HEK293 (cell line): ENCODE data around the gene SCN1A.

ENCODE experiments used
- CTCF ChIA-PET: fragments of 350-600 bp; formaldehyde crosslinking; extraction: SDS; loops from one replicate; lab custom pipeline; 2021; ENCODE audit warnings: antibody characterized with exemption; lab: Yijun Ruan, JAX
- POLR2A ChIA-PET: fragments of 300-600 bp; formaldehyde crosslinking; extraction: SDS; loops from one replicate; lab custom pipeline; 2020; ENCODE audit warnings: antibody characterized with exemption, inconsistent platforms; lab: Yijun Ruan, JAX
- H3K27ac ChIP-seq: fragments of 200-500 bp; sonication (Bioruptor generic); 2 replicates; pipeline ENCODE4 v1.5.1; 2014; ENCODE audit warnings: low read depth, low read length, control low read depth, inconsistent platforms; ENCODE audit errors: extremely low read depth
- H3K36me3 ChIP-seq, 2 experiments: fragments of 200-500 bp in 1 of 2; sonication (Bioruptor generic) in 1 of 2; 1 replicate in 1 of 2; 2 replicates in 1 of 2; pipeline ENCODE4 v1.5.1; 2014 to 2017; ENCODE audit warnings: inconsistent platforms in 2 of 2, low read length in 2 of 2; ENCODE audit not compliant: control insufficient read depth in 2 of 2, insufficient read depth in 1 of 2
- H3K4me1 ChIP-seq: fragments of 200-500 bp; sonication (Bioruptor generic); 2 replicates; pipeline ENCODE4 v1.5.1; 2014; ENCODE audit warnings: mild to moderate bottlenecking, low read length, inconsistent platforms; ENCODE audit not compliant: control insufficient read depth, insufficient read depth
- H3K4me3 ChIP-seq: 2 replicates; pipeline ENCODE4 v1.5.1; 2011; ENCODE audit warnings: low read depth, mild to moderate bottlenecking, control low read depth, low read length, moderate library complexity
- H3K9me3 ChIP-seq: fragments of 200-500 bp; sonication (Bioruptor generic); 2 replicates; pipeline ENCODE4 v1.5.1; 2014; ENCODE audit warnings: low read depth, low read length, inconsistent platforms; ENCODE audit not compliant: control insufficient read depth, insufficient read depth
- GLIS2 ChIP-seq: fragments of 450-650 bp; formaldehyde crosslinking; IDR thresholded peaks from 2 replicates; pipeline ENCODE4 v1.5.1; 2016; ENCODE audit warnings: missing biosample characterization, missing genetic modification characterization
- PRDM10 ChIP-seq: fragments of 450-650 bp; formaldehyde crosslinking; IDR thresholded peaks from 2 replicates; pipeline ENCODE4 v1.5.1; 2016; ENCODE audit warnings: missing biosample characterization, missing genetic modification characterization
- REPIN1 ChIP-seq: fragments of 450-650 bp; formaldehyde crosslinking; IDR thresholded peaks from 2 replicates; pipeline ENCODE4 v1.5.1; 2017; ENCODE audit warnings: missing biosample characterization, missing genetic modification characterization, low read depth
- ZFP3 ChIP-seq: fragments of 450-650 bp; formaldehyde crosslinking; IDR thresholded peaks from 2 replicates; pipeline ENCODE4 v1.5.1; 2016; ENCODE audit warnings: low read depth, missing biosample characterization, missing genetic modification characterization
- ZIC2 ChIP-seq: fragments of 450-650 bp; formaldehyde crosslinking; IDR thresholded peaks from 2 replicates; pipeline ENCODE4 v1.5.1; 2016; ENCODE audit warnings: missing biosample characterization, missing genetic modification characterization
- ZNF132 ChIP-seq: fragments of 450-650 bp; formaldehyde crosslinking; IDR thresholded peaks from 2 replicates; pipeline ENCODE4 v1.5.1; 2017; ENCODE audit warnings: missing biosample characterization, missing genetic modification characterization, borderline replicate concordance
- ZNF223 ChIP-seq: fragments of 450-650 bp; formaldehyde crosslinking; IDR thresholded peaks from 2 replicates; pipeline ENCODE4 v1.5.1; 2016; ENCODE audit warnings: missing biosample characterization, missing genetic modification characterization
- ZNF24 ChIP-seq: fragments of 450-650 bp; formaldehyde crosslinking; IDR thresholded peaks from 2 replicates; pipeline ENCODE4 v1.5.1; 2016; ENCODE audit warnings: missing biosample characterization, missing genetic modification characterization
- ZNF26 ChIP-seq: fragments of 450-650 bp; formaldehyde crosslinking; IDR thresholded peaks from 2 replicates; pipeline ENCODE4 v1.5.1; 2016; ENCODE audit warnings: missing biosample characterization, missing genetic modification characterization
- ZNF354C ChIP-seq: fragments of 450-650 bp; formaldehyde crosslinking; IDR thresholded peaks from 2 replicates; pipeline ENCODE4 v1.5.1; 2016; ENCODE audit warnings: missing biosample characterization, missing genetic modification characterization, low read depth, borderline replicate concordance
- ZNF362 ChIP-seq: fragments of 450-650 bp; formaldehyde crosslinking; IDR thresholded peaks from 2 replicates; pipeline ENCODE4 v1.5.1; 2016; ENCODE audit warnings: missing biosample characterization, missing genetic modification characterization
- ZNF398 ChIP-seq: fragments of 450-650 bp; formaldehyde crosslinking; IDR thresholded peaks from 2 replicates; pipeline ENCODE4 v1.5.1; 2017; ENCODE audit warnings: missing biosample characterization, missing genetic modification characterization
- ZNF416 ChIP-seq: fragments of 450-650 bp; formaldehyde crosslinking; IDR thresholded peaks from 2 replicates; pipeline ENCODE4 v1.5.1; 2016; ENCODE audit warnings: missing biosample characterization, missing genetic modification characterization
- ZNF423 ChIP-seq: fragments of 450-650 bp; formaldehyde crosslinking; IDR thresholded peaks from 2 replicates; pipeline ENCODE4 v1.5.1; 2016; ENCODE audit warnings: missing biosample characterization, missing genetic modification characterization
- ZNF529 ChIP-seq: fragments of 450-650 bp; formaldehyde crosslinking; IDR thresholded peaks from 2 replicates; pipeline ENCODE4 v1.5.1; 2017; ENCODE audit warnings: missing genetic modification characterization, missing biosample characterization; ENCODE audit not compliant: insufficient replicate concordance
- ZNF548 ChIP-seq: fragments of 450-650 bp; formaldehyde crosslinking; IDR thresholded peaks from 2 replicates; pipeline ENCODE4 v1.5.1; 2016; ENCODE audit warnings: missing biosample characterization, missing genetic modification characterization
- ZNF664 ChIP-seq: fragments of 450-650 bp; formaldehyde crosslinking; IDR thresholded peaks from 2 replicates; pipeline ENCODE4 v1.5.1; 2016; ENCODE audit warnings: missing biosample characterization, missing genetic modification characterization
- ZNF830 ChIP-seq: fragments of 450-650 bp; IDR thresholded peaks from 2 replicates; pipeline ENCODE4 v1.5.0; 2018; ENCODE audit warnings: missing biosample characterization, missing genetic modification characterization, low read depth, mild to moderate bottlenecking, moderate library complexity
- ZXDB ChIP-seq: fragments of 450-650 bp; formaldehyde crosslinking; IDR thresholded peaks from 2 replicates; pipeline ENCODE4 v1.5.1; 2016; ENCODE audit warnings: missing biosample characterization, missing genetic modification characterization

Gene SCN1A

GRCh38 chr2:166090346-166090745 is 37.5 kb downstream of the SCN1A start (continued):
- TF ChIP-seq PRDM10 (tag by site-specific recombination) (no peak), GLIS2 (no peak), ZXDB (tag by site-specific recombination) (no peak)
- TF ChIP-seq, all 188 proteins: peak for 0

- Histone ChIP-seq H3K9me3 (no peaks in the 10 kb centered on the region), H3K4me1 (no peaks in the 10 kb centered on the region), H3K27ac (no peak overlapping the region)
- ChIA-PET POLR2A (no interaction called here), CTCF (no interaction called here)
- no peak for TF ChIP-seq ZNF423
- TF ChIP-seq ZNF223 (tag by site-specific recombination) = no peak
- TF ChIP-seq ZNF24 (tag by site-specific recombination) = no peak
- no peak for TF ChIP-seq ZNF26 (tag by site-specific recombination)
- TF ChIP-seq ZNF398 = no peak
- TF ChIP-seq ZNF416 (tag by site-specific recombination) = no peak
- no peak for TF ChIP-seq ZNF354C
- TF ChIP-seq ZNF362 = no peak
- no peak for TF ChIP-seq ZNF664 (tag by site-specific recombination)
- TF ChIP-seq ZNF132 (tag by site-specific recombination) = no peak
- TF ChIP-seq ZNF830 = no peak
- TF ChIP-seq ZFP3 = no peak
- TF ChIP-seq ZNF548 = no peak
- no peak for TF ChIP-seq ZIC2 (tag by site-specific recombination)
- TF ChIP-seq ZNF529 (tag by site-specific recombination) = no peak
- no peak for TF ChIP-seq REPIN1 (tag by site-specific recombination)
- TF ChIP-seq, all 188 proteins: peak for 0
- Histone ChIP-seq H3K4me3 (no peak overlapping the region), H3K36me3 (no peaks in the 10 kb centered on the region)
Measured at GRCh38 chr2:166088634-166089033, 39.2 kb downstream of the SCN1A start.
